Measurements from ENCODE around the gene PTGER3.

PTGER3 gene

DNA sequence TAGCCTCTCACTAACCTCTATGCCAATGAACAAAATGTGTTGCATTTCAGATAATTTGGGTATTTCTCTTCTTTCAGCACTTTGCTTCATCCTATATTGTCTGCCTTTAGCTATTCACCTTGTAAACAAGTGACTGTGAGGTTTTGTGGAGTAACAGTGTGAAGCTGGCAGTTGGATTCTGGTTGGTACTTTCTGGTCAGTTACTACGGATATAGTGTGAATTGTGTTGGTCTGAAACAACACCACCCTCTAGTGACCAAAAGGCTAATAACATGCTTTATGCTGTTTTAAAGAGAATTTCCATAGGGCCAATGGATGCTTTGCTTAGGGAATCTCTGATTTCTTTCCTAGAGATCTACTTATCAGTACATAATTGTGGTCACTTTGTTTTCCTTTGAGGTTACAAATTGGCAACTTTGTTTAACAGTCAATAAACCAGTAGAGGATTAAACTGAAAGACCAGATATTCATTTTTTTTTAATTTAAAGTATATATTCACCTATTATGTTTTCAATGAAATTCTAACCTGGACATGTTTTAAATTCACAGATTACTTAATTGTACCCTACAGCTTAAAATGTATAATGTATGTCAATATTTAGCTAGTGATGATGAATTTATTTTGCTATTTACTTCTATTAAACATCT lies 2.5 kb upstream of the PTGER3 start:
- peak; percentile 59 for DNase-seq

DNA sequence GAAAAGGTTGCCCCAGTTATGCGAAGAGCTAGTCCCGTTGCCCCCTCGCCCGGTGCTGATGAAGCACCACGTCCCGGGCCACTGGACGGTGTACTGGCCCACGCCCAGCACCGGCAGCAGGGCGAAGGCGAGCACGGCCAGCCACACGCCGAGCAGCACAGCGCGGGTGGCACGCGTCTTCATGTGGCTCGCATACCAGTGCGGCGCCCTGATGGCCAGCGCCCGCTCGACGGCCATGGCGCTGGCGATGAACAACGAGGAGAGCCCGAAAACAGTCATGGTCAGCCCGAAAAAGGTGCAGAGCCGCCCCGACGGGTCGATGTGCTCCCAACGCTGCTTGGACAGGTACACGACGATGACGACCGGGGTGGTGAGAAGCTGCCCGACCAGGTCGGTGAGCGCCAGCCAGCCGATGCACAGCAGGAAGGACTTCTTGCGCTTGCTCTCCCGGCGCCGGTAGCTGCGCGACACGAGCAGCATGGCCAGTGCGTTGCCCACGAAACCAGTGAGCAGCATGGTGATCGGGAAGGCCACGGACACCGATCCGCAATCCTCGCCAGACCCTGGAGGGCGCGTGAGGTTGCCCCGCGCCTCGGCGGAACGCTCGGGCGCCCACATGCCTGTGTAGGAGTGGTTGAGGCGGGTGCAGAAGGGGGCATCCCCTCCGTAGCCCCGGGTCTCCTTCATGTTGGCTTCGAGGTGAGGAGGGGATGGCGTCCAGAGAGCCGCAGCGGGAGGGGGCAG lies 553 bp downstream of the PTGER3 start:
- DNase-seq = no peak

- DNase-seq = no peak
These were observed 2.1 kb downstream of the PTGER3 start for GRCh38 chr1:71045463-71046028.

DNA sequence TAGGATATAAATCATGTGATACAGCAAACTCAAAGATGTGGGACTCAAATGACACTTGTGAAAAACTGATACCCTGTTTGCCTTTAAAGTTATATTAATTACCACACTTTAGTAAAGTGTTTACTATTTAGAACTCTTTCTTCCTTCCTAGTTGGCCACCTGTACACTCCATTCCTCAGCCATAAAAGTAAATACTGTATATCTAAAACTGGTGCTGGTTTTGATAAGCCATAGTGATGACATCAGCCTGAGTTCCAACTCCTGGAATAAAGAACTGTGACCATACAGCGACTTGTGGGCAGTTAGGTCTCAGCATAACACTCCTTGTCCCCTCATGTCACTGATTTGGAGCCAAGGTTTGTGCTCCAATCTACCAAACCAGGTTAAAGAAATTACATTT lies 2.8 kb downstream of the PTGER3 start:
- no peak for DNase-seq

DNA sequence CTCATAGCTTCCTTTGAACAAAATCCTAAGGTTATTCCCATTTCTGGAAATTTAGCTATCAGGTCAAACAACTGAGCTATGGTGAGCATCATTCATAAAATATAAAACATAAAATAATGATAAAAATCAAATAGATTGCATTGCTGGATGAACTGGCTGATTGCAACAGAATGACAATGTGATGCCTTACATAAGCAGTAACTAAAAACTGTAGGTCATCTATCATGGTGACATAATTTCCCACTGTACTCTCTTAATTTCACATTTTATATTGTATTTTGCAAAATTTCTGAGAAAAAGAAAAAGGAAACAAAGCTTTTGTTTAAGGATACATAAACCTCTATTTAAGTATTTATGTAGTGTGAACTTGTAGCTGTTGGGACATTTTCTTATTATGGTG lies 4.6 kb downstream of the PTGER3 start:
- no peak for DNase-seq

GRCh38 chr1:71041806-71042205 lies 5.8 kb downstream of the PTGER3 start:
- peak; percentile 56 for DNase-seq

GRCh38 chr1:71039661-71040262 lies 7.9 kb downstream of the PTGER3 start:
- DNase-seq = peak; percentile 35

- DNase-seq = no peak
These were observed 8.7 kb downstream of the PTGER3 start for GRCh38 chr1:71038942-71039341.

DNA sequence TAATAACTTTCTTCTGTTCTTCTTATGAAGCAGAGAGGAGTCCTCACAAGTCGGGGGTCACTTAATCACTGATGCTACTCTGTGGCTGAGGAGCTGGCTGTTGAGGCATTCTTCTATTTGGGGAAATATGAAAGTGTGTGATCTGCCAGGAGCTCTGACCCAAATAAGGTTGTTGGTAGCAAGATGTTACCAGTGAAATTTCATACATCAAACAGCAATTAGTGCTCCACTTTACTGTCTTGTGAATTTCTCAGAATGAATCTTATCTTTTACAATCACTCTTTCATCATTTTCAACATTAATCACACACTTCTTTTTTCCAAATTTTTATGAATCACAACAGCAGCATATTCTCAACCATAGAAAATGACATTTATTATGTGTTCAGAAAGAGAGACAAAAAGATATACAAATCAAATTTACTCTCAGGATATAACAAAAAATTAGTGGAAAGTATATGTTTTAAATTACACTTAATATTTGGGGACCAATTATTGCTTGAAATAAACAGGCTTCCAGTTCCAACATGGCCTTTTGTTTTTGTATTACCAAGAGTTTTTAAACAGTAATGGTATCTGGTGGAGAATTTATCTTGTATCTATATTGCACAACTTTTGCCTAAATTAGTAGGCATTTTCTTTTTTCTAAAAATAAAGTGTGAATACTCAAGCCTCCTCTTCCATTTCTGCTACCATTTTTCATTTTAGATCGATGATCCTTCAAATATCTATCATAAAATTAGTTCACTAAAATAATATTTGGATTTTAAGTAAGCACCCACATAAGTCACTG lies 9.6 kb downstream of the PTGER3 start:
- DNase-seq = no peak

- DNase-seq = no peak
These were observed 10.6 kb downstream of the PTGER3 start for GRCh38 chr1:71037066-71037465.

DNA sequence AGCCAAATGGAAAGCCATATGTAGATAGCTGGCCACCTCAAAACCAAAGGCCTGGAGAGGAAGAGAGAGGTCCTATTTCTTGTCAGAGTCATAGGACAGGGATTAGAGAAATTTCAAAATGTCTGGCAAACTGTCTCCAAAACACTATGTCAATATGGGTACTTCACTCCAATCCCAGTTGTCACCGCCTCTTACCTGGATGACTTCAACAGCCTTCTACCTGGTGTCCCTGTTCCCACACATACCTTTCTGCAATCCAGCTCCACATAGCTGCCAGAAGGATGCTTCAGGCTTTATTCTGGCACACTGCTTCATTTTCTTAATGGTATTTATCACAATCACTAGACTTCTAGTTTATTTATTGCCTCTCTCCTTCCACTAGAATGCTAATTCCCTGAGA lies 14.5 kb downstream of the PTGER3 start:
- no peak for DNase-seq

- DNase-seq = peak; percentile 54
These were observed 16.2 kb downstream of the PTGER3 start for GRCh38 chr1:71031426-71031825.

DNA sequence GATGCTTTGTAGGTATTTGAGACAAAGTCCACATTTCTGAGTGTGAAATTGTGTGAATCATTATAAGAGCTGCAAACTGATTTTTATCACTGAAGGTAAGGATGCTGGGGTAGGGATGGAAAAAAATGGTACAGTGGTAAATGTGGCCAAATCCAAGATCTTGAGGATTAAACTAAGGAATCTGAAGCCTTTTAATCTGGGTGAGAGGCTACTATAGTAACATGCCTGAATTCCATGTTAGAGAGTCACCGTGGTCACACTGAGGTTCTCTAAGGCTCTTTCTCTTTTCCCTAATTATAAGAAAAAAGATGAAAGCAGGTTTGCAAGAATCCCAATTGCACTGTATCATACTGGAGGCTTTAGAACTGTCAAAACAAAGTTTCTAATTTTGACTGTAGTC lies 17.6 kb downstream of the PTGER3 start:
- DNase-seq = peak; percentile 35

DNA sequence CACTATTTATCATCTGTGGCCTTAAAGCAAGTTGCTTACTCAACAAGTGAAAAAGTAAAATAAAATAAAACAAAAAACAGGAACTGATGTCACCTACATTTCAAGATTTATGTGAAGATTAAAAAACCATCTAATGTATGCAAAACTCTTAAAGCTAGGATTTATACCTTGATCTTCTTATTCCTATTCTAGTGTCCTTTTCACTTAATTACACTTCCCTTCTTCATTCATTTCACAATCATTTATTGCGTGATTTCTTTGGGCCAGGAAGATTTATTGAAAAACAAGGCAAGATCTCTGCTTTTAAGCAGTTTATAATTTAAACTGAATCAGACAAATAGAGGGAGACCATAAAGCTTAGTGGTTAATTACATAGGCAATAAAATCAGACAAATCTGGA lies 18.6 kb downstream of the PTGER3 start:
- DNase-seq = no peak

DNA sequence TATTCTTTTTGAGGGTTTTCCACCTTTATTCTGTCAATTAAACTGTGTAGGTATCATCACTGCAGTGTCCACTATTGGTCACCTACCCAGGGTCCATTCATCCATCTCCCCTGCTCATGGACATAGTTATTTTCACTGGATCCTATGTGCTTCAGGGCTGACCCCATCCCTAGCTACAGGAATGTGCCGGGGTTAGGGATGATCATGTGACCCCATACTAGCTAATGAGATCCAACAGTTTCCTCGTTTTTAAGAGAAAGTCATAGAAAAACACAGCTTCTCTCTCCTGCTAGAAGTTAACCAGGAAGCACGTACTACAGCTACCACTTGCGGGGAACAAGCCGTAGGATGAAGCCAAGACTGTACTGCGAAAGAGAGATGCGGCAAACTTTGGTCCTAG lies 19.6 kb downstream of the PTGER3 start:
- no peak for DNase-seq

DNA sequence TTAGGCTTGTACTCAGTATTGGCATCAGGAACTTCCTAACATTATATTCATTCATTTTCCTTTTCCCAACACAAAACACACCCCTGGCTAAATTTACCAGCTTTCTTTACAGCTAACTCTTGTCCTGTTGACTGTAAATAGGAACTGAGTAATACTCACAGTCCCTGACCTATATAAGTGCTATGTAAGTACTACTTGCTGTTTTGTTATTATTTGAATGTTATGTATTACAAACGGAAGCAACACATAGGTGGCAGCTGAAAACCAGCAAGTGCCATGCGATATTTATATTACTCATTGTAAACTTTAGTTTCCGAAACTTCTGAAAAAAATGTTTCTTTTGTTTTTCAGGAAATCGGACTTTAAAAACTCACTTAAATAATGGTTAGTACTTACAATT lies 21.5 kb downstream of the PTGER3 start:
- no peak for DNase-seq

DNA sequence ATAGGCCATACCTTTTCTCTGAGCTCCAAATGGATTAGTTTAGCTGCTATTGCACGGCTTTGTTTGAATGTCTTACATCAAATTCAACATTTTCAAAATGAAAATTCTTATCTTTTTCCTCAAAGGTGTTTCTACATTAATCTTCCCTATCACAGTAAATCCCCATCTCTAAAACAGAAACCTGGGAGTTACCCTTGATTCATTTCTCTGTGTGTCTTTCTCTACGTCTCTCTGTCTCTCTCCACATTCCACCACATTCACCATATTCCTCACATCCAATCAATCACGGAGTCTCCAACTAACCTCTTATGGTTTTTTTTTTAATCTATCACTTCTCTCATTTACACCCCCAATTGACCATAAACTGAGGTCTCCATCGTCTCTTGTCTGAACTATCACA lies 24.1 kb downstream of the PTGER3 start:
- no peak for DNase-seq

DNA sequence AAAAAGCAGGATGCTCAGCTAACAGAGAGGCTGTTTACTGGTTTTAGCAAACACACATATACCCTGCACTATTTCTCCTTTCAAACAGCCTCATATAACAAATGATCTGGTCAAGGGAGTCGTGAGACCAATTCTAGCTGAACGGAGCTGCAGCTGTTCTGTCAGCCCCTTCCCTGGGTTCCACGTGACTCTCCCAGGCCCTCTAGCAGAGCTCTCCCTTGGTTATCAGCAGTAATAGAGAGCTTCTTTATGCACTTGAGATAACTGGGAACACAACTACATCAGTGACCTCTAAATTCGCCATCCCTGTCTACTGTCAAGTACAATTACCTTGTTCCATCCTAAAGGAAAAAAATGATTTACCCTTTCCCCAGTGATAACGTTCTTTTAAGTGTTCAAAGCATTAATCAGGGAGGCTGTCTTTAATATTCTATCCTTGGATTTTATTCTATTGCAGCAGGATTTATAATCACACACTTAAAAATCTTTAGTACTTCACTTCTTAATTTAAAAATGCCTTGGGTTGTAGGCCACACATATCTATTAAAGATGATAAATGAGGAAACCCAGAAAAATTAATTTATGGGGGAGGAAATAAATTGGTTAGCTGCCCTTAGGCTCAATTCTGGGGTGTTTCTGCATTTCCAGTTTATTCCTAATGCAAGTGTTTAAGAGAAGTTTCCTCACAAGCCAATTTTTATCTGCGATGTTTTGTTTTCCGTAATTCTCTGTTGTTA lies 28.2 kb downstream of the PTGER3 start:
- DNase-seq = no peak

DNA sequence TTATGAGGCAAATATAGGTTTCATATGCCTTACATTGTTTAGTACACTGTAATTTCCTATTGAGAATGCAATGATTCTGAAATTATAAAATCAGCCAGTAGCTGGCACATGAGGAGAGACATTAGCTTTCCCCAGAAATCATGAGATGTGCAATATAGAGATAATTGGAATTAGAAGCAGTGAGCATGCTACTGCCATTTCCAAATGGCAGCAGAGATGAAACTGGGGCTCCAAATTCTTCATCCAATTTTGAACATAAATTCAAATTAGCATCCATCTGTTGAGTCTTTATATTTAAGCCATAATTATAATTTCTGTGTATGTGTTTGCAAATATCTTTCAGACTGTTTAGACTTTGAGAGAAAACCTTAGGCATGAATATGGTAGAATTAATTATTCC lies 28.8 kb downstream of the PTGER3 start:
- DNase-seq = no peak

GRCh38 chr1:71015745-71016144 lies 31.9 kb downstream of the PTGER3 start:
- no peak for DNase-seq

DNA sequence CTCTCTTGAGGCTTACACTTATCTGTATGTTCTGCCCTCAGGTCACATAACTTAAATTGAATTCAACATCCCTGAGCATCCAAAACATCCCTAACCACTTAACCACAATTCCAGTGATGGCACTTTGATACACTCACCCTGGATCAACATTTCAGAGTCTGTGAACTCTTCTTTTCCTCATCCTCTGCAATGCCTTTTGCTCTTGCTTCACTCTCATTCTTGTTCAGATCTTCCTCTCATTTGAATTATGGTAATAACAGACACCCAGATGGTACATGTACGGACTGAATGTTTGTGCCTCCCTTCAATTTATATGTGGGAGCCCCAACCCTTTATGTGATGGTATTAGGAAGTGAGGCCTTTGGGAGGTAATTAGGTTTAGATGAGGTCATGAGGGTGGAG lies 33.4 kb downstream of the PTGER3 start:
- DNase-seq = no peak

DNA sequence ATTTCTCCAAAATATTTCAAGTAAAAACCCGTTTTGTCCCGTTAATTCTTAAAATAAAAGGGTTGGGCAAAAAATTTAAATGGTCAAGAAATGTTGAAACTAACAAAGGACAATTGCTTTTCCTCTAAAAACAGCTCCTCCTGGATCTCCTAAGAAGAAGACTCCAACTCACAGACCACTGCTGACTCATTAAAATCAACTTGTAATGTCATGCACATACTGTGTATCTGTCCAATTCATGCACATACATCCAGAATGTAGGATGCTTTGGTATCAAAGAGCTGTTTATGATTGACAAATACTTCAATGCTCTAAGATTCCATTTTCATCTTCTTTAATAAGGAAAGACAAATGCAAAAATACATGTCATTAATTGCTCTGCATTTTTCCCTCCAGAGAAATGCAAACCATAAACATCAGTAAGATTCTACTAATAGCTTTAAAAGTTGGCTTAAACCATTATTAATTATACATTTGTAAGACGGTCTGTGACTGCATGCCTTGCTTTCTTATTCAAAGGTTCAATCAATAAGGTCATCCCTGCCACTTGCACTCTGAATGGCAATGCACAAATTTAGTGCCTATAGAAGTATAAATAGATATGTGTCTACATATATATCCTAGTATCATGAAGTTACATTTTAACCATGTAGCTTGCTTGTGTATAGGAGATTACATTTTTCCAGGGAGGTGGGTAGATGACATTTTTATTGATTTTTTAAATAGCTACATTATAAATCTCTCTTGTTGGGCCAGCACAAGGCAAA lies 44.7 kb downstream of the PTGER3 start:
- no peak for DNase-seq
